GM19043 (cell line): ENCODE data around the gene KDM4C.
"Not testable (repeated sequence)": the region's sequence is repeated elsewhere in the genome, so short reads cannot be mapped to it uniquely, and the experiment has no call there.

Experiments used
- ATAC-seq: cut with Tn5 transposase; IDR thresholded peaks from one replicate; pipeline ENCODE4 v1.9.1; 2021; ENCODE audit warnings: low read depth; ENCODE audit not compliant: unreplicated experiment

Gene KDM4C

GRCh38 chr9:6802926-6803325 is 45.2 kb downstream of the KDM4C start:
- ATAC-seq: no peak

- no peak for ATAC-seq
Observed at GRCh38 chr9:6805532-6805931, 47.8 kb downstream of the KDM4C start.

- not testable (repeated sequence) for ATAC-seq
Observed at GRCh38 chr9:6806318-6806717, 48.5 kb downstream of the KDM4C start.

- ATAC-seq: not testable (repeated sequence)
Observed at GRCh38 chr9:6807669-6808068, 49.9 kb downstream of the KDM4C start.

- ATAC-seq: no peak
Observed at GRCh38 chr9:6811436-6811835, 53.7 kb downstream of the KDM4C start.

GRCh38 chr9:6816581-6816980 is 58.8 kb downstream of the KDM4C start:
- ATAC-seq: no peak

- ATAC-seq: no peak
Observed at GRCh38 chr9:6818292-6818922, 60.6 kb downstream of the KDM4C start.

- ATAC-seq: no peak
Observed at GRCh38 chr9:6819112-6819511, 61.3 kb downstream of the KDM4C start.

- no peak for ATAC-seq
Observed at GRCh38 chr9:6819529-6819928, 61.8 kb downstream of the KDM4C start.

GRCh38 chr9:6822696-6823095 is 64.9 kb downstream of the KDM4C start:
- no peak for ATAC-seq

- ATAC-seq: no peak
Observed at GRCh38 chr9:6827439-6828145, 69.8 kb downstream of the KDM4C start.

GRCh38 chr9:6829027-6829426 is 71.3 kb downstream of the KDM4C start:
- ATAC-seq: no peak

GRCh38 chr9:6829536-6829935 is 71.8 kb downstream of the KDM4C start:
- no peak for ATAC-seq

GRCh38 chr9:6833518-6834192 is 75.9 kb downstream of the KDM4C start:
- ATAC-seq: no peak

GRCh38 chr9:6834306-6834705 is 76.5 kb downstream of the KDM4C start:
- ATAC-seq: no peak

GRCh38 chr9:6838158-6838557 is 80.4 kb downstream of the KDM4C start:
- ATAC-seq: no peak

- no peak for ATAC-seq
Observed at GRCh38 chr9:6842584-6842947, 84.8 kb downstream of the KDM4C start.

GRCh38 chr9:6843742-6844141 is 86.0 kb downstream of the KDM4C start:
- no peak for ATAC-seq

- no peak for ATAC-seq
Observed at GRCh38 chr9:6844267-6844666, 86.5 kb downstream of the KDM4C start.

- no peak for ATAC-seq
Observed at GRCh38 chr9:6845128-6845826, 87.5 kb downstream of the KDM4C start.

- ATAC-seq: no peak
Observed at GRCh38 chr9:6845880-6846279, 88.1 kb downstream of the KDM4C start.
